NT2/D1 (cell line): ENCODE data around the gene NHLRC2.

Experiments used
- YY1 ChIP-seq: IDR thresholded peaks from 2 replicates; pipeline ENCODE4 v1.6.1; 2011; ENCODE audit not compliant: insufficient read length, insufficient read depth
- ZNF274 ChIP-seq: IDR thresholded peaks from 2 replicates; pipeline ENCODE4 v1.6.1; 2011; ENCODE audit warnings: mild to moderate bottlenecking, low read depth, low read length

GRCh38 chr10:113954409-113954808 is 99.9 kb downstream of the NHLRC2 start:
- TF ChIP-seq ZNF274 (no peak), YY1 (no peak)
